ENCODE measurements around the gene CYB5B. TPM values are rescaled to one million over a fixed set of nuclear protein-coding genes. Genes with fewer than 3 reads are reported as not detected.

CYB5B gene
- total RNA-seq, 1 donor from 2014 or later: 104 TPM

DNA sequence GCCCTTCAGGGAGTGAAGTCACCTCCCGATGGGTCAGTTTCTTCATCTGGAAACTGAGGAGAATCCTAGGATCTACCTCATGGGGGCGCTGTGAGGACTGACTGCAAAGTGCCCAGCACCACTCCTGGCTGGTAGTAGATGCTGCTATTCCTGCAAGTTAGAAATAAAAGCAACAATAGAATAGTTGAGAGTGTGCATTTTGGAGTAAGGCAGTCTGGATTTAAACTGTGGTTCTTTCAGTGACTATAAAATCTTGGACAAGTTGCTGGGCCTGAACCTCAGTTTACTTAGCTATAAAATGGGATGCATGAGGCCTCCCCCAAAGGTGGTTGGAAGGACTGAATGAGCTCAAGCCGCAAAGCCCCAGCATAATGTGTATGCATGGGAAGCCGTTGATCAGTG, 70.6 kb downstream of the CYB5B start:
- Mint-ChIP-seq H3K4me1 (ENCODE audit: unreplicated experiment) (peaks cover 4% of the 10 kb centered on the region), H3K27me3 (no peaks in the 10 kb centered on the region), H3K4me3 (no peak overlapping the region), H3K36me3 (no peaks in the 10 kb centered on the region), H3K27ac (no peak overlapping the region), H3K9me3 (peaks cover 4% of the 10 kb centered on the region)
- DNase-seq (ENCODE audit: extremely low spot score, unreplicated experiment): no peak
- TF ChIP-seq, protein P1, sequence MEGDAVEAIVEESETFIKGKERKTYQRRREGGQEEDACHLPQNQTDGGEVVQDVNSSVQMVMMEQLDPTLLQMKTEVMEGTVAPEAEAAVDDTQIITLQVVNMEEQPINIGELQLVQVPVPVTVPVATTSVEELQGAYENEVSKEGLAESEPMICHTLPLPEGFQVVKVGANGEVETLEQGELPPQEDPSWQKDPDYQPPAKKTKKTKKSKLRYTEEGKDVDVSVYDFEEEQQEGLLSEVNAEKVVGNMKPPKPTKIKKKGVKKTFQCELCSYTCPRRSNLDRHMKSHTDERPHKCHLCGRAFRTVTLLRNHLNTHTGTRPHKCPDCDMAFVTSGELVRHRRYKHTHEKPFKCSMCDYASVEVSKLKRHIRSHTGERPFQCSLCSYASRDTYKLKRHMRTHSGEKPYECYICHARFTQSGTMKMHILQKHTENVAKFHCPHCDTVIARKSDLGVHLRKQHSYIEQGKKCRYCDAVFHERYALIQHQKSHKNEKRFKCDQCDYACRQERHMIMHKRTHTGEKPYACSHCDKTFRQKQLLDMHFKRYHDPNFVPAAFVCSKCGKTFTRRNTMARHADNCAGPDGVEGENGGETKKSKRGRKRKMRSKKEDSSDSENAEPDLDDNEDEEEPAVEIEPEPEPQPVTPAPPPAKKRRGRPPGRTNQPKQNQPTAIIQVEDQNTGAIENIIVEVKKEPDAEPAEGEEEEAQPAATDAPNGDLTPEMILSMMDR (conservative IDR thresholded peaks at IDR 0.05): peak; percentile 51

DNA sequence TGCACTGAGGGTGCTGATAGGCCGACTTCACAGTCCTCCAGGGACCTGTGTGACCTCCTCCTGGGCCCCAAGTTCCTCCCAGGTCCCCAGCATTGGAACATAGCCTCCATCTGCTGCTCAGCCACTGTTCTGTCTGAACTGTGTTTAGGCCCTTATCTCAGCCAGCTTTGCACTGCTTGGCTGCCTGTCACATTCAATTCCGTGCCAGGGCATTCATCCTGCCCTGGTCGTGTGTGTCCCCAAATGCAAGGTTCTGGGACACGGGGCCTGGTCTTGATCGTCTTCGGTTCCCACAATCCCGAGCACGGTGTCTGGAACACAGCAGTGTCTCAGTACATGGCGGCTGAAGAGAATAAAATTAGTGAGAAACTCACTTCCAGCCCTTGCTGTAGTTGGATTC, 71.4 kb downstream of the CYB5B start:
- TF ChIP-seq, protein P1 (conservative IDR thresholded peaks at IDR 0.05): no peak
- Mint-ChIP-seq H3K27me3 (no peaks in the 10 kb centered on the region), H3K27ac (no peak overlapping the region), H3K9me3 (peaks cover 4% of the 10 kb centered on the region), H3K4me3 (no peak overlapping the region), H3K4me1 (ENCODE audit: unreplicated experiment) (peaks cover 4% of the 10 kb centered on the region), H3K36me3 (no peaks in the 10 kb centered on the region)
- DNase-seq (ENCODE audit: extremely low spot score, unreplicated experiment): no peak

DNA sequence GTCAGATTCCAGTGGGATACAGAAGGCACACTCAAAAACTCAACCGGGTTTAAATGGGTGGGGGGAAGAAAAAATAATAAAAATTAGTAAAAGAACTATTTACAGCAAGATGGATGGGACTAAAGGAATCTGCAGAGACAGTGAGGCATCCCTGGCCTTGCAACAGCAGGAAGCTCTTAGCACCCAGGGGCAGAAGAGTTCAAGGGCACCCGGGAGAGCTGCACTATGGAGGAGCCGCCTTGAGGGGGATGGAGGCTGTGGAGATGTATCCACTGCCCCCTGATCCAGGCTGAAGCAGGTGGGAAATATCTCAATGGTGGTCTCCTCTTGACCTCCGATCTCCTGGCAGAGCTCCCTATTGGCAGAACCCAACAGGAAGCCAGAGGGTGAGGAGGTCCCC, 72.0 kb downstream of the CYB5B start:
- peaks cover 4% of the 10 kb centered on the region for H3K9me3 Mint-ChIP-seq
- no peak overlapping the region for H3K4me3 Mint-ChIP-seq
- no peak for DNase-seq (ENCODE audit: extremely low spot score, unreplicated experiment)
- H3K4me1 Mint-ChIP-seq (ENCODE audit: unreplicated experiment): peaks cover 4% of the 10 kb centered on the region
- H3K27me3 Mint-ChIP-seq: no peaks in the 10 kb centered on the region
- TF ChIP-seq, protein P1 (conservative IDR thresholded peaks at IDR 0.05): no peak
- no peaks in the 10 kb centered on the region for H3K36me3 Mint-ChIP-seq
- no peak overlapping the region for H3K27ac Mint-ChIP-seq

DNA sequence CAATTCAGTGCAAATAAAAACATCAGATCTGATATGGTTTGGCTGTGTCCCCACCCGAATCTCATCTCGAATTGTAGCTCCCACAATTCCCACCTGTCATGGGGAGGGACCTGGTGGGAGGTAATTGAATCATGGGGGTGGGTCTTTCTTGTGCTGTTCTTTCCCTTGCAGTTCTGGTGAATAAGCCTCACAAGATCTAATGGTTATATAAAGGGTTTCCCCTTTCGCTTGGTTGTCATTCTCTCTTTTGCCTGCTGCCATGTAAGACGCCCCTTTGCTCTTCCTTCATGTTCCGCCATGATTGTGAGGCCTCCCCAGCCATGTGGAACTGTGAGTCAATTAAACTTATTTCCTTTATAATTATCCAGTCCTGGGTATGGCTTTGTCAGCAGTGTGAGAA, 72.5 kb downstream of the CYB5B start:
- peaks cover 5% of the 10 kb centered on the region for H3K4me1 Mint-ChIP-seq (ENCODE audit: unreplicated experiment)
- no peak overlapping the region for H3K4me3 Mint-ChIP-seq
- DNase-seq (ENCODE audit: extremely low spot score, unreplicated experiment): no peak
- H3K9me3 Mint-ChIP-seq: peaks cover 4% of the 10 kb centered on the region
- H3K27me3 Mint-ChIP-seq: no peaks in the 10 kb centered on the region
- no peaks in the 10 kb centered on the region for H3K36me3 Mint-ChIP-seq
- no peak overlapping the region for H3K27ac Mint-ChIP-seq
- TF ChIP-seq, protein P1 (conservative IDR thresholded peaks at IDR 0.05): no peak

DNA sequence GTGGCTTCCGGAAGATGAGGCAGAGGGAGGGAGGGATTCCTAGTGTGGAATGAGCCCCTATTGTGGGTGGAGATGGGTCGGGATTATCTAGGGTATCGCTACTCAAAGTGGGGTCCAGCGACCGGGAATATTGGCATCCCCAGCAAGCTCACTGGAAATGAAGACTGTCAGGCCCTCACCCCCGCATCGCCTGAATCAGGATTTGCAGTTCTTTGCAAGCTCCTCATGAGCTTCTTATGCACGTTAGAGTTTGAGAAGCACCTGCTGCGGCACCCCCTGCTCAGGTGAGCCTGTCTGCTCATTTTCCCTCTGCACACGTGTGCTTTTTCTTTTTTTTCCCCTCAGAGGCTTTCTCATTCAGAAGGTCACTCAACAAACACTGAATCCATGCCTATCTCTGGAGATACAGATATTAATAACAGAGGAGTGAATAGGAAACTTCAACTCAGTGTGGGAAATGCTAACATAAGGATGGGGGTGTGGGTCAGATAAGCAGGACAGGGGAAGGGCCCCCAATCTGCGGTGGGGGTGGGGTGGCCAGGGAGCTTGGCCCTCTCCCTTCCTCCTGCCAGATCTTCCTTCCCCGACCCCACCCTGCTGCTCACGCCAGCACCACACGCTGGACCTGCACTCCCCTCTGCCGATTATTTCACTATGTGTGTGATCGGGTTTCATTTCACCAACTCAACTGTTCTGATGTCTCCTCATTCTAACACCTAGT, 73.6 kb downstream of the CYB5B start:
- Mint-ChIP-seq H3K9me3 (peaks cover 4% of the 10 kb centered on the region), H3K4me3 (no peak overlapping the region), H3K4me1 (ENCODE audit: unreplicated experiment) (peaks cover 11% of the 10 kb centered on the region), H3K27me3 (no peaks in the 10 kb centered on the region), H3K27ac (no peak overlapping the region), H3K36me3 (no peaks in the 10 kb centered on the region)
- DNase-seq (ENCODE audit: extremely low spot score, unreplicated experiment): no peak
- TF ChIP-seq, protein P1 (conservative IDR thresholded peaks at IDR 0.05): no peak
